Measurements from ENCODE around the gene STIM2.
A peak's percentile ranks its signal among the peaks of the same experiment; 100 is the strongest.
"Not testable (repeated sequence)": the region's sequence is repeated elsewhere in the genome, so short reads cannot be mapped to it uniquely, and the experiment has no call there.

The STIM2 gene

GRCh38 chr4:27001398-27002164 is 140.9 kb downstream of the STIM2 start:
- DNase-seq (ENCODE audit: low spot score), result no peak

GRCh38 chr4:27003642-27004113 is 143.0 kb downstream of the STIM2 start:
- peak; percentile 14 for DNase-seq (ENCODE audit: low spot score)

- DNase-seq (ENCODE audit: low spot score), result no peak
Observed at GRCh38 chr4:27005501-27005900, 144.9 kb downstream of the STIM2 start.

- DNase-seq (ENCODE audit: low spot score), result no peak
Observed at GRCh38 chr4:27005905-27006590, 145.4 kb downstream of the STIM2 start.

- no peak for DNase-seq (ENCODE audit: low spot score)
Observed at GRCh38 chr4:27006646-27007045, 146.0 kb downstream of the STIM2 start.

- no peak for DNase-seq (ENCODE audit: low spot score)
Observed at GRCh38 chr4:27007507-27007906, 146.9 kb downstream of the STIM2 start.

GRCh38 chr4:27008679-27009078 is 148.0 kb downstream of the STIM2 start:
- DNase-seq (ENCODE audit: low spot score), result no peak

GRCh38 chr4:27009539-27009938 is 148.9 kb downstream of the STIM2 start:
- DNase-seq (ENCODE audit: low spot score), result no peak

- DNase-seq (ENCODE audit: low spot score), result peak; percentile 55
Observed at GRCh38 chr4:27010334-27010940, 149.8 kb downstream of the STIM2 start.

- DNase-seq (ENCODE audit: low spot score), result no peak
Observed at GRCh38 chr4:27011401-27011800, 150.8 kb downstream of the STIM2 start.

GRCh38 chr4:27013012-27013411 is 152.4 kb downstream of the STIM2 start:
- no peak for DNase-seq (ENCODE audit: low spot score)

GRCh38 chr4:27016551-27016950 is 155.9 kb downstream of the STIM2 start:
- DNase-seq (ENCODE audit: low spot score), result no peak

GRCh38 chr4:27017623-27018022 is 157.0 kb downstream of the STIM2 start:
- no peak for DNase-seq (ENCODE audit: low spot score)

- no peak for DNase-seq (ENCODE audit: low spot score)
Observed at GRCh38 chr4:27018076-27018475, 157.4 kb downstream of the STIM2 start.

GRCh38 chr4:27018910-27019309 is 158.3 kb downstream of the STIM2 start:
- DNase-seq (ENCODE audit: low spot score), result no peak

- DNase-seq (ENCODE audit: low spot score), result no peak
Observed at GRCh38 chr4:27019766-27020165, 159.1 kb downstream of the STIM2 start.

GRCh38 chr4:27020203-27020602 is 159.6 kb downstream of the STIM2 start:
- DNase-seq (ENCODE audit: low spot score), result no peak

- no peak for DNase-seq (ENCODE audit: low spot score)
Observed at GRCh38 chr4:27020603-27021002, 160.0 kb downstream of the STIM2 start.

- no peak for DNase-seq (ENCODE audit: low spot score)
Observed at GRCh38 chr4:27022963-27023362, 162.3 kb downstream of the STIM2 start.

- DNase-seq (ENCODE audit: low spot score), result no peak
Observed at GRCh38 chr4:27023366-27023765, 162.7 kb downstream of the STIM2 start.

- no peak for DNase-seq (ENCODE audit: low spot score)
Observed at GRCh38 chr4:27024805-27025204, 164.2 kb downstream of the STIM2 start.

GRCh38 chr4:27027428-27027827 is 166.8 kb downstream of the STIM2 start:
- DNase-seq (ENCODE audit: low spot score), result no peak

GRCh38 chr4:27035127-27035526 is 174.5 kb downstream of the STIM2 start:
- not testable (repeated sequence) for DNase-seq (ENCODE audit: low spot score)
